Measurements from ENCODE around the gene COL27A1.
"Not testable (repeated sequence)": the region's sequence is repeated elsewhere in the genome, so short reads cannot be mapped to it uniquely, and the experiment has no call there.

COL27A1 gene

DNA sequence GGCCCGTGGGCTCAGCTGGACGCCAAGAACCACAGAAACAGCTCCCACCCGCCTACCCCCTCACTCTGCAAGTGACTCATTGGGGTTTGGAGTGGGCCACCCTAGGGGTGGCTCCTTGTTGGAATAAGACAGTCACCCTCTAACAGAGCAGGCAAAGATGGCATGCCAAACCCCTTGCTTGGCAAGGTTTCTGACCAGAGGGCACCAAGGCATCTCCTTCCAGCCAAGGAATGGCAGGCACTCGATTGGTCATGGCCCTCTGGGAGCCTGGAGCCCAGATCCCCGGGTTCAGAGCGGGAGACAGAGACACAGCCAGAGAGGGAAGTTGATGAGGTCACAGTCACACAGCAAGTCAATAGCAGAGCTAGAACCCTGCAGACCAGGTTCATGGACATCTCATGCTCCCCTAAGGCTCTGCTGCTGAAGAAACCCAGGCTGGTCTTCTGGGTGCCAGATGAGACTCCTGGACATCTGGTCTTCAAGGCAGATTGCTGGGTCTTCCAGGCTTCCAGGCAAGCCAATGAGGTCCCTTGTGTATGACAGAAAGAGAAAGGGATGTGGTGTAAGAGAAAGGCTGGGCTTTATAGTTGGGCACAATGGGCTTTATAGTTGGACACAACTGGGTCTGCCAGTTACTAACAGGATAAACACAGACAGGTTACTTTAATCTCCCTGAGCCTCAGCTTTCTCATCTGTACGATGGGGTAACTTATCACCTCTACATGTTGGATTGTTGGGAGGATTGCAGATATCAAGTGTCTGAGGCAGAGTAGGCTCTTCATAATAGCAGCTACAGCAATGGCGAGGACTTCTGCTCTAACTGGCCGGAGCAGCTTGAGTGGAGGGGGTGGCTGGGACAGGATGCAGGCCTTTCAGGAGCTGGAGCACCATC lies 33.0 kb upstream of the COL27A1 start:
- DNase-seq (ENCODE audit: extremely low read depth in 1 of 2, low read depth in 1 of 2): no peak

GRCh38 chr9:114123031-114123977 lies 32.0 kb upstream of the COL27A1 start:
- no peak for DNase-seq (ENCODE audit: extremely low read depth in 1 of 2, low read depth in 1 of 2)

GRCh38 chr9:114124138-114124537 lies 31.2 kb upstream of the COL27A1 start:
- no peak for DNase-seq (ENCODE audit: extremely low read depth in 1 of 2, low read depth in 1 of 2)

- no peak for DNase-seq (ENCODE audit: extremely low read depth in 1 of 2, low read depth in 1 of 2)
These were observed 30.5 kb upstream of the COL27A1 start for GRCh38 chr9:114124666-114125475.

GRCh38 chr9:114125476-114126013 lies 29.8 kb upstream of the COL27A1 start:
- no peak for DNase-seq (ENCODE audit: extremely low read depth in 1 of 2, low read depth in 1 of 2)

- no peak for DNase-seq (ENCODE audit: extremely low read depth in 1 of 2, low read depth in 1 of 2)
These were observed 28.9 kb upstream of the COL27A1 start for GRCh38 chr9:114126247-114127060.

DNA sequence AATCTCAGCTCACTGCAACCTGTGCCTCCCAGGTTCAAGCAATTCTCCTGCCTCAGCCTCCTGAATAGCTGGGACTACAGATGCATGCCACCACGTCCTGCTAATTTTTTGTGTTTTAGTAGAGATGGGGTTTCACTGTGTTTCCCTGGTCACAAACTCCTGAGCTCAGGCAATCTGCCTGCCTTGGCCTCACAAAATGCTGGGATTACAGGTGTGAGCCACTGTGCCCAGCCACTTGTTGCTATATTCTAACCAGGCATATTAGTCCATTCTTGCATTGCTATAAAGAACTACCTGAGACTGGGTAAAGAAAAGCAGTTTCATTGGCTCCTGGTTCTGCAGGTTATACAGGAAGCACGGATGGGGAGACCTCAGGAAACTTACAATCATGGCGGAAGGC lies 26.6 kb upstream of the COL27A1 start:
- DNase-seq (ENCODE audit: extremely low read depth in 1 of 2, low read depth in 1 of 2): not testable (repeated sequence)

- no peak for DNase-seq (ENCODE audit: extremely low read depth in 1 of 2, low read depth in 1 of 2)
These were observed 25.2 kb upstream of the COL27A1 start for GRCh38 chr9:114130141-114130540.

DNA sequence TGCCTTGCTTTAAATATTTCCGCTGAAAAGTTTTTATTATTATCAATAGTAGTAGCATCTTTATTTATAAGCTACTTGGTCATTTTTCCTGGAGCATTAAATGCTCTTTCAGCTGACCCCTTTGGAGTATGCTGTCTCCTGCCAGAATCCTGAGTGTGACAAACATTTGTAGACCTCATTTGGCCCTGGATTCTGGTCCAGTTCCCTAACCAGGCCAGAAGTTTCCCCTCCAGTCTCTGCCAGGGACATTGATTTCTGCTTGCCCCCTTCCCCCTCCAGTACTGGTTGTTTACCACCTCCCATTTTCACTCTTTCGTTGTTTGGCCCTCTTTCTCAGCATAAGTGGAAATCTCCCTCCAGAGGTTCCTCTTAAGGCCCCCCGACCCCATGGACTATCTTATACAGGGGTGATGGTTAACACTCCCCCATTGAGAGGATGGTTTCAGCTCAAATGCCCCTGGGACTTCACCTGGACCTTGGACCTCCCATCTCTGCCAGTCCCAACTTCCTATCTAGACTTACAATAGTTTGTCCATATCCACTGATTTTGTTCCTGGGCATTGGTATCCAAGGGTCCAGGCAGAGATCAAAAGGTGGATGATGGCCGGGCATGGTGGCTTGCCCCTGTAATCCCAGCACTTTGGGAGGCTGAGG lies 24.6 kb upstream of the COL27A1 start:
- no peak for DNase-seq (ENCODE audit: extremely low read depth in 1 of 2, low read depth in 1 of 2)

DNA sequence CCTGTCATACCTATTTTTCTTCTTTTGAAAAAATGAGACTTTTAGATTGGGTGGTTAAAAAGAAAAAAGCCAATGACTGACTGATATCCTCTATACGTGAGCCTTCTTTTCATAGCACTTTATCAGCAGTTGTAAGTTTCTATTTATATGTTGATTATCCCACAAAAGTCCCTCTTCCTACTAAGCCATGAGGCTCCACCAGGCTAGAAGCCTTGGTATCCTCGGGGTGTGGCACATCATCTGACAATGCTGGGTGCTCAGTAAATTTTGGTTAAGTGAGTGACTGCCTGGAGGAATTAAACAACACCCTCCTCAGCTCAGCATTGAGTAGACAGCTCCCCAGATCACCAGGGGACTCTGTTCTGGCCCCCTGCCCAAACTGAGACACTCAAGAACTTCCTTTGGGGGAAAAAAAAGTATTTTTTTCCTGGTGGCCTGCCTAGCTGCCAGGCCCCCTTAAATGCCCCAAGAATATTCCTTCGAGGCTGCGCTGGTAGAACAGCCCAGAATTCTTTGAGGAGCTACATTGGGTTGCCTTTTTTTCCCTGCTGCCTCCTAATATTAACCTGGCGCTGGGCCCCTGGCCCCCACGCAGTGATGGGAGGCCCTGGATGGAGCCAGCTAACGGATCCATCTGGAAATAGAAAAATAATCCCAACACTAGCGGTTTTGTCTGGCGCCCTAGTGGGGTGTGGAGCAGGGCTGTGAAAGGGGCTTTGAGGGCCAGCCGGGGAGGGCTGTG lies 23.4 kb upstream of the COL27A1 start:
- DNase-seq (ENCODE audit: extremely low read depth in 1 of 2, low read depth in 1 of 2): no peak

- no peak for DNase-seq (ENCODE audit: extremely low read depth in 1 of 2, low read depth in 1 of 2)
These were observed 22.8 kb upstream of the COL27A1 start for GRCh38 chr9:114132550-114132918.

GRCh38 chr9:114134827-114135396 lies 20.4 kb upstream of the COL27A1 start:
- no peak for DNase-seq (ENCODE audit: extremely low read depth in 1 of 2, low read depth in 1 of 2)

DNA sequence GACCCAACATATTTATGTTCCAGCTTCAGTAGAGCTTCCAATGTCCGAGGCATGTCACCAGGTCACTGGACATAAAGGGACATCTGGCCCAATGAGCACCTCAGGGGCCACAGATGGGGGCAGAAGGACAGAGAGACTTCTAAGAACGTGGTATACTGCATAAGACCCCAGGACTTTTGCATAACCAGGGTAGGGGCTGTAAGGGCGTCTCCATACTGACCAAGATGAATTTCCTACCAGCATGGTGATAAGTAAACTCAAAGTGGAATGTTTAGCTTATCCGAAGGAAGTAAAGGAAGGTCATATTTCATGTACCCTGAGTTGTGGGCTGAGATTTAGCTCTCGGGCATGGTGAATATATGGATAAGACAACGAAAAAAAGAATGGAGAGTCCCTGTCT lies 17.5 kb upstream of the COL27A1 start:
- DNase-seq (ENCODE audit: extremely low read depth in 1 of 2, low read depth in 1 of 2): no peak

- DNase-seq (ENCODE audit: extremely low read depth in 1 of 2, low read depth in 1 of 2): no peak
These were observed 16.8 kb upstream of the COL27A1 start for GRCh38 chr9:114138552-114138971.

DNA sequence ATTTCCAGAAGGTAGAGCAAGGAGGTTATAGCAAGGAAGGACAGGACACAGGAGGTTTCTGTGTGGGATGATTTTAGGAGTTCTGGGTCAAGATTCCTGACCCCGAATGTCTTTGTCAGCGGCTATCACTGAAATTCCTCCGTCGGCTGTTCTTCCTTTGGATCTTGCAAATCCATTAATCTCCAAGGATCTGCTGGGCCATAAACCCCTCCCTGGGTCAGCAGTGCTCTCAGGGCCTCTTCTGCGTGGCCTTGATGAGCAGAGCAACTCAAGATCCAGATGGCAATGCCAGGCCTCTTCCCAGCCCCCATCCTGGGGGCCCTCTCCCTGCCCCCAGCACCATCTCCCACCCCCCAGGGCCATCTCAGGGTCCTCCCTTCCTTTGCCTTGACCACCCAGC lies 16.3 kb upstream of the COL27A1 start:
- no peak for DNase-seq (ENCODE audit: extremely low read depth in 1 of 2, low read depth in 1 of 2)

DNA sequence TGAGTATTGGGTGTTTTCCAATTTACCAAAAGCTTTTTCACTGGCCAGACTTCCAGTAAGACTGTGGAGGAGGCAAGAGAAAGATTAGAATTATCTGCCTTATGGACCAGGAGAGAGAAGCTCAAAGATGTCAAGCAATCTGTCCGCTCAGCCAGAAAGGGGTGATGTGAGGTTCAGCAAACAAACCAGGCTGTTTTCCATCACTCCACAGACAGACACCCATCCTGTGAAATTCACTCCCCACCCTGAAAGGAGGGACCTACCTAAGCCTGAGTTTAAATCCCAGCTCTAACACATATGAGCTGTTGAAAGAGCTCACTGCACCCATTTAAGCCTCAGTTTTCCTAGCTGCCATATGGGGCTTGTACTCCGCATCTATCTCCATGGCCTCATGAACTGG lies 14.9 kb upstream of the COL27A1 start:
- no peak for DNase-seq (ENCODE audit: extremely low read depth in 1 of 2, low read depth in 1 of 2)

DNA sequence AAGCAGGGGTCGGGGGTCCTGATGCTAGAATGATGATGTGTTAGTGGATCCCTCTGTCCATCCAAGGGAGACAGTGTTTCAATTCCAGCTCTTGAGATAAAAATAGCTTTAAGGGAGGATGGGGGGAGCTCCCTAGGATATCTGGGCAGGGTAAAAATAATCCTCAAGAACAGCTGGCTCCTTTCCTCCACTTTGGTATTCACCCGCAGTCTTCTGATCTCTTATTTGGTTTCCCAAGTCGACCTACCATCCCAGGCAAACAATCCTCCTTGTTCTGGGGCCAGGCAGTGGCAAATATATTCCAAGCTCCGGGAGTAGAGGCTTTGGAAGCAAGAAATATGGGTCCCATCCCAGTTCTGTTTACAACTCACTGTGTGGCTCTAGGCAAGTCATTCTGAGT lies 14.5 kb upstream of the COL27A1 start:
- DNase-seq (ENCODE audit: extremely low read depth in 1 of 2, low read depth in 1 of 2): no peak

Data from activated CD8-positive, alpha-beta memory T cell treated with anti-CD3 and anti-CD28 coated beads for 1 hour (primary cell).